Fibroblast of lung (primary cell): Measurements from ENCODE around the gene SEPTIN5.

ENCODE experiments used
- EZH2 ChIP-seq: IDR thresholded peaks from 2 replicates; pipeline ENCODE4 v1.5.1; 2012; ENCODE audit warnings: low read length, control low read depth, mild to moderate bottlenecking; ENCODE audit errors: missing control alignments
- TF ChIP-seq, protein P1 (sequence below), 2 donors: IDR thresholded peaks in 1 of 2; conservative IDR thresholded peaks in 1 of 2; 1 replicate in 1 of 2; 2 replicates in 1 of 2; pipeline ENCODE4 v1.5.1; 2011 to 2012; ENCODE audit warnings: low read length in 2 of 2, control low read depth in 1 of 2, inconsistent platforms in 1 of 2, low read depth in 1 of 2, mild to moderate bottlenecking in 1 of 2

DNA sequence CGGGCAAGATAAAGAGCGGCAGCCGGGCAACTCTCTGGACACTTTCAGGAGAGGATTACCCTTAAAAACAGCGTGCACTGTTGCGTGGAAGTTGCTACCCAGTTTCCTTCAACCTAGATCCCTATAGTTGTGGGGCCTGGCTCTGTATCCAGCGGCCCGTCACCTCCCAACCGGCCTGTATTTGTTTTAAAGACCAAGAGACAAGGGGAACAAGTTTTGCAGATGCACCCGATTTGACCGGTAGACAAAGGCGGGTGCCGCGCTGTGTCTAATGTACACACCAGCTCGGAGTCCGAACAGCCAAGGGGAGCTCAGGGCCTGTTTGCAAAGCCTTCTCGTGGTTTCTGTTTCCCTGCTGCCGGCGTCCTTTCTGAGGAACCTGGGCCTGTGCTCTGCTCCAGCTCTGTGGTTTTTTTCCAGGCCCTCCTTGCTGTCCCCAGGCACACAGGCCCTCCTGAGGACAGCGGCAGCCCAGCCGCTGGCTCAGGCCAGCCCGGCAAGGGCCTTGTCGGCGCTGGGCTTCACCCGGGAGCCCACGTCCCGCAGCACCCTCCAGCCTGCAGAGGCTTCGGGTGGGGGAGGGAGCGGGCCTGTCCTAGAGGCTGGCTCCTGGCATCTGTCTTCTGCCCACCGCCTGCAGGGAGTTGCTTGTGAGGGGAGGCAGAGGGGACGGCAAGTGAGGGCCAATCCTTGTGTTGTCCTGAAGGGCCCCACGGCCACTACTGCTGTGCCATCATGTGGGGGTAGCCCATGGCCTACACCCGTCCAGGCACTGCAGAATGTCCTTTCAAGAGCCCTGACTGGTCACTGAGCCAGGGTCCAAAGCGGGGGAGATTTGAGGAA lies 47.6 kb downstream of the SEPTIN5 start:
- TF ChIP-seq, protein P1, sequence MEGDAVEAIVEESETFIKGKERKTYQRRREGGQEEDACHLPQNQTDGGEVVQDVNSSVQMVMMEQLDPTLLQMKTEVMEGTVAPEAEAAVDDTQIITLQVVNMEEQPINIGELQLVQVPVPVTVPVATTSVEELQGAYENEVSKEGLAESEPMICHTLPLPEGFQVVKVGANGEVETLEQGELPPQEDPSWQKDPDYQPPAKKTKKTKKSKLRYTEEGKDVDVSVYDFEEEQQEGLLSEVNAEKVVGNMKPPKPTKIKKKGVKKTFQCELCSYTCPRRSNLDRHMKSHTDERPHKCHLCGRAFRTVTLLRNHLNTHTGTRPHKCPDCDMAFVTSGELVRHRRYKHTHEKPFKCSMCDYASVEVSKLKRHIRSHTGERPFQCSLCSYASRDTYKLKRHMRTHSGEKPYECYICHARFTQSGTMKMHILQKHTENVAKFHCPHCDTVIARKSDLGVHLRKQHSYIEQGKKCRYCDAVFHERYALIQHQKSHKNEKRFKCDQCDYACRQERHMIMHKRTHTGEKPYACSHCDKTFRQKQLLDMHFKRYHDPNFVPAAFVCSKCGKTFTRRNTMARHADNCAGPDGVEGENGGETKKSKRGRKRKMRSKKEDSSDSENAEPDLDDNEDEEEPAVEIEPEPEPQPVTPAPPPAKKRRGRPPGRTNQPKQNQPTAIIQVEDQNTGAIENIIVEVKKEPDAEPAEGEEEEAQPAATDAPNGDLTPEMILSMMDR (conservative IDR thresholded peaks at IDR 0.05 in 1 of 2, IDR thresholded peaks at IDR 0.05 in 1 of 2; ENCODE audit: low read depth in 1 of 2, low read length in 2 of 2) = no peak
- no peak for TF ChIP-seq EZH2
